ENCODE results near the gene ABCA13.

The ABCA13 gene

DNA sequence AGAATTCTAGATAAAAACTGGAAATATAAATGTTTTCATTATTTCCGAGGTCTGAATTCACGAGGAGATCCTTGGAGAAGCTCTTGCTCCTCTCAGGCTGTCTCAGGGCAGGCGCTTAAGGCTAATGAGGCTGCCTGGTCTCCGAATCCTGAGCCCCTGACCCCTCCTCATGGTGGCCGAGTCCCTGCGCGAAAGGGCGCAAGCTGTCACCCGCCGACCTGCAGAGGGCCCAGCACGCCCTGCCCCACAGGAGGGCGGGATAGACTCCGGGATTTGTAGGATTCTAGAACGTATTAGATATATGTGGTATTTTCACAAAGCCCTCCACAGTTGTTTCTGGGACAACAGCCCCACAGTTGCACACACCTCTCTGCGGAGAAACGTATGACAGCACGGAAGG, 284.1 kb downstream of the ABCA13 start:
- Mint-ChIP-seq H3K36me3 (ENCODE audit: low read depth) (no peaks in the 10 kb centered on the region), H3K27me3 (ENCODE audit: low read depth) (peaks cover 5% of the 10 kb centered on the region), H3K4me1 (ENCODE audit: low read depth) (no peaks in the 10 kb centered on the region), H3K4me3 (no peak overlapping the region), H3K27ac (no peak overlapping the region), H3K9me3 (no peaks in the 10 kb centered on the region)

DNA sequence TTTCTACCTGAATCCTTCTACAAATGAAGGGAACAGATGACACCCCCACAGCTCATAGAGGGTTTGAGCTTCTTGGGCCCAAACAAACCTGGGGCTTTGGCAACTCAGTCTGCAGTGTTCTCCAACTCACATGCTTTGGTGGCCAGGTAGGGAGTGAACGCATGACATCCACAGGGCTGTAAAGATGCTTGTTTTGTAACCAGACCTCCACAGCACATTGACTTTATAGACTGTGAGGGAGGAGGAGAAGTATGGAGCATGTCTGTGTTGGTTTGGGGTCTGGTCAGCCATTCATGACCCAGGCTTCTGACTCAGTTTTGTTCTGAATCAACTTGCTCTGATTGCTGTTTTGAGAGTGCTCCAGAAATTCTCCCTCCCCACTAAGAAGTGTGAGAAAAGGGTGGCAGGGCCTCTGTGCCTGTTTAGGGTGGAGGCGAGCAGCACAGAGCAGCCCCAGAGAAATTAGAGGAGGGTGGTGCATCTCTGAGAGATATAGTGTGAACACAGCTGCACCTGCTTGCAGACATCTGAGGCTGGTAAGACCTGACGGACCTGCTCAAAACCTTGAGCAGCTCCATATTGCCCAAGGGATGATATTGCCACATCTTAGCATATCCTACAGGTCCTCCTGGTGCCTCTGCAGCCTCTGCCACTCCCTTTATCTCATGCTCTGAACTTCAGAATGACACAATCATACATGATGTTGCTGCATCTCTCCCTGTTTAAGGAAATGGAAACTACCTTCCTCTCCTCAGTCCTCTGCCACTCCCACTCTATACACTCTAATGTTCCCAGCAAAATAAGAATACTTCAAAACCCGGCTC, 287.7 kb downstream of the ABCA13 start:
- Mint-ChIP-seq H3K36me3 (ENCODE audit: low read depth) (no peaks in the 10 kb centered on the region), H3K9me3 (no peaks in the 10 kb centered on the region), H3K27ac (no peak overlapping the region), H3K27me3 (ENCODE audit: low read depth) (peaks cover 5% of the 10 kb centered on the region), H3K4me3 (no peak overlapping the region), H3K4me1 (ENCODE audit: low read depth) (no peaks in the 10 kb centered on the region)

DNA sequence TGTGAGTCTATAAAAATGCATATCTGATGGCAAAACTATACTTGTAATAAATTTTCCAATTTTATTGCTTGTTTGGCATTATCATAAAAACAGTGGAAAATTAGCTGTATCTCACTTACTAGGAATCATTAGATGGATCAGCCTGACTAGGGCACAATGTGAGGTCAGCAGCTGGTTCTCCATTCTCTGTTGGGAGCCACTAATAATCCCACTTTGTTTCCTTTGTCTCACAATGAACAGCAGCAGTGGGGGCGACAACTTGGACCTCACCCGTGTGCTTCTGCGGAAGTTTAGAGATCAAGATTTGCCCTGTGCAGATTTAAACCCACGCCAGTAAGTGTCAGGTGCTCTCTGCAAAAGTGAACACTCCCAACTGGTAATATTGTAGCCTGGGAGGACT, 295.5 kb downstream of the ABCA13 start:
- Mint-ChIP-seq H3K4me1 (ENCODE audit: low read depth) (no peaks in the 10 kb centered on the region), H3K27me3 (ENCODE audit: low read depth) (peaks cover 4% of the 10 kb centered on the region), H3K4me3 (no peak overlapping the region), H3K9me3 (no peaks in the 10 kb centered on the region), H3K27ac (no peak overlapping the region), H3K36me3 (ENCODE audit: low read depth) (no peaks in the 10 kb centered on the region)

DNA sequence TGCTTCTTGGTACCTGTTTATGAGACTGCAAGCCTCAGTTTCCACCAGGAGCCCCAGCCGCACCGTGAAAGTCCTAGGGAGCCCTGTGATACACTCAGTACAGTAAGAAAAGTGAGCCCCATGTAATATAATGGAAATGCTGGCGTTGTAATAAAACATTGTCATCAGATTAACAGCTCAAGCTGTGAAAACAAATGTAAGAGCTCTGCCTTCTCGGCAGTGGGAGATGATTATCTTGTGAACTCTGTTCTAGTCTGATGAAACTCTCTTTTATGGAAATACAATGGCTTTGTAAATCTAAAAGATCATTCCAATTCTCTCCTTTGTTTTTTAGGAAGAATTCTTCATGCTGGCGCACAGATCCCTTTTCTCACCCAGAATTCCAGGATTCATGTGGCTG, 299.9 kb downstream of the ABCA13 start:
- Mint-ChIP-seq H3K9me3 (no peaks in the 10 kb centered on the region), H3K4me3 (no peak overlapping the region), H3K36me3 (ENCODE audit: low read depth) (no peaks in the 10 kb centered on the region), H3K4me1 (ENCODE audit: low read depth) (no peaks in the 10 kb centered on the region), H3K27ac (no peak overlapping the region), H3K27me3 (ENCODE audit: low read depth) (peaks cover 4% of the 10 kb centered on the region)

DNA sequence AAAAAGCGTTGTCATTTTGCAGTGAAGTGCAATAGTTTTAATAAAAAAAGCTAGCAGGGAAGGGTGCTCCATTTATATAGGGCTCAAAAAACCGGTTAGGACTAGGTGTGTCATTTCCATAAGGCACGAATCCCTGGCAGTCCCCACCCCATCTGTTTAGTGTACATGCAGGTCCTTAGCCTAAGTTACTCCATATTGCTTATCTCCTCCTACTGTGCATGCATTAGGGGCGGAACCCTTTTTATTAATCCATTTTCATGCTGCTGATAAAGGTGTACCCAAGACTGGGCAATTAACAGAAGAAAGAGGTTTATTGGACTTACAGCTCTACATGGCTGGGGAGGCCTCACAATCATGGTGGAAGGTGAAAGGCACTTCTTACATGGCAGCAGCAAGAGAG, 301.4 kb downstream of the ABCA13 start:
- H3K36me3 Mint-ChIP-seq (ENCODE audit: low read depth): no peaks in the 10 kb centered on the region
- no peaks in the 10 kb centered on the region for H3K4me1 Mint-ChIP-seq (ENCODE audit: low read depth)
- no peak overlapping the region for H3K4me3 Mint-ChIP-seq
- H3K9me3 Mint-ChIP-seq: no peaks in the 10 kb centered on the region
- peaks cover 4% of the 10 kb centered on the region for H3K27me3 Mint-ChIP-seq (ENCODE audit: low read depth)
- no peak overlapping the region for H3K27ac Mint-ChIP-seq

DNA sequence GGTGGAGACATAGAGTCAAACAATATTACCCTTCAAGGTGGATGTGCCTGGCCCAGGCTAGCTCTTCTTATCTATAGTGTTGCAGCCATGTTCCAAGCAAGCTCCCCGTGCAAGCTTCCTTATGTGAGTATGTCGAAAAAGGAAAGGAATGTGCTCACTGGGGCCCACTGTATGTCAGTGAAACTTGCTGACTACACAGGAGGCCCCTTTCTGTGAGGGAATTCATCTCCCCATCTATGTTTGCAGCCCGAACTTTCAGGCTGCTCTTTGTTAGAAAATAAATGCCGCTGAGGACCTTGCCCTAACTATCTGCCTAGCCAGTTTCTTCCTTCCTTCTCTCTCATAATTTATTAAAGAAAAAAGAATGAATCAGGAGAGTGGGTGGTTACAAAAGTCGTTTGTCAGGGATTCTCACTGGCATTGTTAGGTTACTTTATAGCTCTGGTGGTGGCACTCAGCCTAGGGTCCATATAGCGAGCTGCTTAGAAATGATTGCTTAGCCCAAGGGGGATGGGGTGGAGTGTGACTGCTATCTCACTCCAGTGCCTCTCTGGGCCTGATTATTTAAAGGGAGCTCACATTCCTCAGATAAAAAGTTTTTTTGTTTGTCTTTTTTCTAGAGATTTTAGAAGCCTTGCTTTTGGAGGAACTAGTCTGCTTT, 302.1 kb downstream of the ABCA13 start:
- Mint-ChIP-seq H3K9me3 (no peaks in the 10 kb centered on the region), H3K4me1 (ENCODE audit: low read depth) (no peaks in the 10 kb centered on the region), H3K4me3 (no peak overlapping the region), H3K27me3 (ENCODE audit: low read depth) (no peaks in the 10 kb centered on the region), H3K36me3 (ENCODE audit: low read depth) (no peaks in the 10 kb centered on the region), H3K27ac (no peak overlapping the region)

DNA sequence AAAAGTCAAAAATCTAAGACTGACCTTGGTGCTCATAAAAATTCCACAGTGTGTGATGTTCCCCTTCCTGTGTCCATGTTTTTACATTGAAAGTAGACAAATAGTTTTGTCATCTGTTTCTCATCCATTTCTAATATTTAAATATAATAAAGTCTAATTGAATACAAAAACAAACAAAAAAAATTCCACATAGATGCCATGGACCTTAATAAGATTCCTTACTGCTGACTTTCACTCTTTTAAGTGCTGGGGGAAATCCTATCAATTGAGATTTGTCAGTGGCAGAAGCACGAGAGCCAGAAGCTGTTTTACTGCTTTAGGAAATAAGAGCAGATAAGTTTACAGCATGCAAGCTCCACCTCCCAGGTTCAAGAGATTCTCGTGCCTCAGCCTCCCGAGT, 310.0 kb downstream of the ABCA13 start:
- Mint-ChIP-seq H3K9me3 (peaks cover 4% of the 10 kb centered on the region), H3K27ac (no peak overlapping the region), H3K4me3 (no peak overlapping the region), H3K27me3 (ENCODE audit: low read depth) (no peaks in the 10 kb centered on the region), H3K4me1 (ENCODE audit: low read depth) (no peaks in the 10 kb centered on the region), H3K36me3 (ENCODE audit: low read depth) (no peaks in the 10 kb centered on the region)

DNA sequence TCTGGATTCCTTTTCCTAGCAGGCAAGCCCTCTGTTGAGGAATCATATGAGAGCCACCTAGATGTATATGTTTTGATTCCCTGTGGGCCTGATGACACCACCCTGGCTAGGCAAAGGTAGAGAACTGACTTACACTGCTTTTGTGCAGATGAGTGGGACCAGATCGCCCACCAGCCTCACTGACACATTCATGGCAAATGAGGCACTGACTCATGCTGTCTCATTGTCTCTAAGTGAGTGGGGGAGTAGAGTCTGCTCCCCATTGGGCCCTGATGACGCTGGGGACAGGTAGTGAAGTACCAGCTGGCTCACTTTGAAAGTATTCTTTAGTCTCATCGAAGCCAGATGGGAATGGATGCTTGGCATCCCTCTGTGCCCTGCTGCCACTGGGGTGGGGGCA, 326.3 kb downstream of the ABCA13 start:
- Mint-ChIP-seq H3K4me3 (no peak overlapping the region), H3K27me3 (ENCODE audit: low read depth) (no peaks in the 10 kb centered on the region), H3K9me3 (peaks cover 6% of the 10 kb centered on the region), H3K36me3 (ENCODE audit: low read depth) (no peaks in the 10 kb centered on the region), H3K27ac (no peak overlapping the region), H3K4me1 (ENCODE audit: low read depth) (no peaks in the 10 kb centered on the region)

DNA sequence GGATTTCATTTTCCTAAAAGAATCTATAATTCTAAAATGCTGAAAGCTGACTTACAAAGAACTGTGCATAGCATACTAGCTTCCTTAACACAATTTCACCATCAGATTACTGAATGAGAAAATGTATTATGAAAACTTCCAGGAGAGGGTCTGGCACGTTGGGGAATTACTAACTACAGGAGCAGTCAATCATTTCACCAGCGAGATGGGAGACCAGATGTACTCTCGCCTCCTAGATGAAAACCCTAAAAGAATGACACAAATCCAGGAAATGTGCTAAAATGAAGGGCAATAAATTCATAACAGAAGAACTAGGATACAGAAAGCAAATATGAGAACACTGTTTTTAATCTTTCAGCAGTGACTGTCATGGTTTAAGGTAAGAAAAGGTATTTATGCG, 330.8 kb downstream of the ABCA13 start:
- no peak overlapping the region for H3K27ac Mint-ChIP-seq
- H3K36me3 Mint-ChIP-seq (ENCODE audit: low read depth): no peaks in the 10 kb centered on the region
- H3K9me3 Mint-ChIP-seq: no peaks in the 10 kb centered on the region
- no peak overlapping the region for H3K4me3 Mint-ChIP-seq
- no peaks in the 10 kb centered on the region for H3K27me3 Mint-ChIP-seq (ENCODE audit: low read depth)
- no peaks in the 10 kb centered on the region for H3K4me1 Mint-ChIP-seq (ENCODE audit: low read depth)

DNA sequence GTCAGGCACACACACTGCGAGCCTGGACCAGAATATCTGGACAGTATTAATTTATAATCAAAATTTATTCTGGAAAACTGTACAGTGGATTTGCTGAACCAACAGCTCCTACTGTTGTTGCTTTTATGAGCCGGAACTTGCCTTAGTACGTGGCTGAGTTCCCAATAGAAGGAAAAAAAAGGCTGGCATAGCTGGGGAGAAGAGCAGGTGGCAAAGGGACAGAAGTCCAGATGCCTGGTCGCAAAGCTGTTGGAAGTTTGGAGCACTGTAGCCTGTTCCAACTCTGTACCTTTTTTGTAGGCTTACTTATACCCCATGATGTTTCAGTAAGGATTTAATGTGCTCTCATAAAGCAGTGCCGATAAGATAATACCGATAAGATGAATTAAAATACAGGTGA, 333.8 kb downstream of the ABCA13 start:
- H3K9me3 Mint-ChIP-seq: no peaks in the 10 kb centered on the region
- H3K27ac Mint-ChIP-seq: no peak overlapping the region
- no peaks in the 10 kb centered on the region for H3K4me1 Mint-ChIP-seq (ENCODE audit: low read depth)
- no peaks in the 10 kb centered on the region for H3K36me3 Mint-ChIP-seq (ENCODE audit: low read depth)
- no peak overlapping the region for H3K4me3 Mint-ChIP-seq
- H3K27me3 Mint-ChIP-seq (ENCODE audit: low read depth): no peaks in the 10 kb centered on the region

DNA sequence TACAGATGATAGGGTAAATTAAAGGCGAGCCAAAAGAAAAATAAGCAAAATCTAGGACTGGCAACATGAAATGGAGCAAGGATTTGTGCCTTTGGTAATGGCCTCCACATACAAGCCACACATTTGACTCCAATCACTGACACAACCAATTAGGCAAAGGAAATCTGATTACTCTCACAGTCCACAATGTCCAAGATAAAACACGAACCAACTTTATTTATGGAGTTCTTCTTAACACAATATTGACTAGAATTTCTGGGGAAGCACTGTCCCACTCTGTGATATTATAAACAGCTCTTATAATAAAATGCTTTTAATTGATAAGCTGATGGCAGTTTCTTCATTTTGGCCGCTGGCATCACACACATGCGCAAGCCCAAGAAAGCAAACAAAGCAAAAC, 334.2 kb downstream of the ABCA13 start:
- H3K4me3 Mint-ChIP-seq: no peak overlapping the region
- no peak overlapping the region for H3K27ac Mint-ChIP-seq

DNA sequence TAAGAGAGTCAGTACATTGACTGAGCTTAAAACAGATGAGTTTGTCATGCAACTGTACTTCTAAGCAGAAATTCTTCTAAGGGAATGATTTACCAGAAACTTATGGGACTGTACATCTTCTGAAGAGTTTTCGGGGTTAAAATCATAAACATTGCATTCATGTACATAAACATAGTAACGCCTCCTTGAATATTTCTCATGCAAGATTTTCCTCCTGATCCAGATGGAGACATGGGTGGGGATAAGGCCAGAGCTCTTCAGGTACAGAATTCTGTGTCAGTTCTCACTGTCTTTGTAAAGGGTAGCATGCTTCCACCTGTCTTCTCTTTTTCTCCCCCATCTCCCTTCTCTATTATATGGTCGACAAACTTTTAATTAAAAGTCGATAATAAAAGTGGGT, 335.3 kb downstream of the ABCA13 start:
- no peak overlapping the region for H3K27ac Mint-ChIP-seq
- H3K4me1 Mint-ChIP-seq (ENCODE audit: low read depth): peaks cover 1% of the 10 kb centered on the region
- no peaks in the 10 kb centered on the region for H3K9me3 Mint-ChIP-seq
- no peak overlapping the region for H3K4me3 Mint-ChIP-seq
- H3K36me3 Mint-ChIP-seq (ENCODE audit: low read depth): no peaks in the 10 kb centered on the region
- H3K27me3 Mint-ChIP-seq (ENCODE audit: low read depth): no peaks in the 10 kb centered on the region

More for the DNA sequence above, 334.2 kb downstream of the ABCA13 start:
- H3K36me3 Mint-ChIP-seq (ENCODE audit: low read depth): no peaks in the 10 kb centered on the region
- no peaks in the 10 kb centered on the region for H3K4me1 Mint-ChIP-seq (ENCODE audit: low read depth)
- H3K9me3 Mint-ChIP-seq: no peaks in the 10 kb centered on the region
- H3K27me3 Mint-ChIP-seq (ENCODE audit: low read depth): no peaks in the 10 kb centered on the region

DNA sequence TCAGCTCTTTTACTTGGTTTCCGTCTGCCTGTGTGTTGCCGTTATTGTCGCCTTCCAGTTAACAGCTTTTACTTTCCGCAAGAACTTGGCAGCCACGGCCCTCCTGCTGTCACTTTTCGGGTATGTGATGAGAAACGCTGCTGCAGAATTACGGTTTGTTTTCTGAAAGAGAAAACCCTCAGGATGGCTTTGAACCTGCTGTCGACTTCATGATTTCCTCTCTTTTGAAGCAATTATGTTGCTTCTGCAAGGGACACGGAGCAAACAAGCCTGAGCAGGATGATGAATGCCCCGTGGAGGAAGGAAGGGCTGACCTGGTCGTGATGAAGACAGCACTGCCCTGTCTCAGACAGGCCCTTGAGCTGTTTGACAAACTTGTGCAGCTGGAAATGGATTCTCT, 339.8 kb downstream of the ABCA13 start:
- H3K27ac Mint-ChIP-seq: peak overlapping the region; percentile 21
- H3K4me3 Mint-ChIP-seq: peak overlapping the region; percentile 29

DNA sequence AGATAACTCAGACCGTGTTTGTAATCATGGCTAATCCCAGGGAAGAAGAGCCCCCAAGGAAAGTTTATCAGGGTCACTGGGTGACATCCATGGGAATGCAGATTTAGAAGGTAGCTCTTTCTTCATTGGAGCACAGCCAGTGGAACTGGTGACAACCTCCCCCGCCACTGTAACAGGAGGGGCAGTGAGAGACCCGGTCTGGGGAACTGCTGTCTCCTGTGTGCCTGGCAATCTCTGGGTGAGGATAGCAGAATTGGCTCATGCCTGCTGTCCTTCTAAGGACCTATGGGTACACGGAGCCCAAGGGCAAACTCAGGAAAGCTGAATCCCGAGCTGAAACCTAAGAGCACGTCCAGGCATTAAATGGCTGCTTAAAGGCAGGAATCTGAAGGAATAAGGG, 341.6 kb downstream of the ABCA13 start:
- peaks cover 1% of the 10 kb centered on the region for H3K4me1 Mint-ChIP-seq (ENCODE audit: low read depth)
- no peak overlapping the region for H3K27ac Mint-ChIP-seq
- H3K27me3 Mint-ChIP-seq (ENCODE audit: low read depth): no peaks in the 10 kb centered on the region
- no peaks in the 10 kb centered on the region for H3K36me3 Mint-ChIP-seq (ENCODE audit: low read depth)
- H3K4me3 Mint-ChIP-seq: no peak overlapping the region
- no peaks in the 10 kb centered on the region for H3K9me3 Mint-ChIP-seq

More for the DNA sequence above, 339.8 kb downstream of the ABCA13 start:
- Mint-ChIP-seq H3K27me3 (ENCODE audit: low read depth) (no peaks in the 10 kb centered on the region), H3K4me1 (ENCODE audit: low read depth) (peaks cover 1% of the 10 kb centered on the region), H3K9me3 (no peaks in the 10 kb centered on the region), H3K36me3 (ENCODE audit: low read depth) (no peaks in the 10 kb centered on the region)

DNA sequence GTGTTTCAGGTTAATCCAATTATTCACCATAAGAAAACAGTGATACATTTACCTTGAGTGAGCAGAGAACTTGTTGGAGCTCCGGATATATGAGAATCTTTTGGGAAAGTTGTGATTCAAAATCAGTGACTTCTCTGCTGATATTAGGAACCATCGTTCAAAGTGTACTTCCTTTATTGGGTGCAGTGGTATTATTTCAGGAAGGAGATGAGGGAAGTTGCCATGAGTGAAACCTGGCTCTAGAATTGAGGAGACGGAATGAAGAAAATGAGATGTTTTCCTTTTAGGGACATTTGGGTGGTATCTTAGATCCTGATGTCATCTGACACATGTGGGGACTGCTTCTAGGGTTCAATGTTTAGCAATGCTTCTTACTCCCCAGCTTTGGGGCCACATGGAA, 343.9 kb downstream of the ABCA13 start:
- H3K4me3 Mint-ChIP-seq: no peak overlapping the region
- H3K4me1 Mint-ChIP-seq (ENCODE audit: low read depth): peaks cover 1% of the 10 kb centered on the region
- H3K27me3 Mint-ChIP-seq (ENCODE audit: low read depth): no peaks in the 10 kb centered on the region
- no peak overlapping the region for H3K27ac Mint-ChIP-seq
- no peaks in the 10 kb centered on the region for H3K9me3 Mint-ChIP-seq
- no peaks in the 10 kb centered on the region for H3K36me3 Mint-ChIP-seq (ENCODE audit: low read depth)

Measured in T-helper 1 cell treated with Interleukin-12 subunit alpha and Interleukin-12 subunit beta and Interleukin-4 antibody, amounts not matched to agents 30 μg/mL and 1 μg/mL, for 36 hours (primary cell).